ENCODE measurements around the gene KRTAP9-9.
"Not testable (repeated sequence)": the region's sequence is repeated elsewhere in the genome, so short reads cannot be mapped to it uniquely, and the experiment has no call there.

KRTAP9-9 gene

GRCh38 chr17:41265078-41265477, 9.9 kb downstream of the KRTAP9-9 start, which contains the start of gene KRTAP9-6:
TSS of gene KRTAP9-6 (plus strand) at chr17:41265378. CDS start at chr17:41265378, 0 bp downstream.
- no peak for DNase-seq (ENCODE audit: low read depth, low spot score)

- no peak for DNase-seq (ENCODE audit: low read depth, low spot score)
Observed at GRCh38 chr17:41267711-41268110, 12.5 kb downstream of the KRTAP9-9 start.

GRCh38 chr17:41271323-41271722, 16.1 kb downstream of the KRTAP9-9 start:
- not testable (repeated sequence) for DNase-seq (ENCODE audit: low read depth, low spot score)

- DNase-seq (ENCODE audit: low read depth, low spot score): no peak
Observed at GRCh38 chr17:41271858-41272257, 16.7 kb downstream of the KRTAP9-9 start.

GRCh38 chr17:41275648-41276190, 20.5 kb downstream of the KRTAP9-9 start, which contains the start of gene KRTAP9-7:
TSS of gene KRTAP9-7 (plus strand) at chr17:41275698. CDS start at chr17:41275698, 0 bp downstream.
- DNase-seq (ENCODE audit: low read depth, low spot score): not testable (repeated sequence)

GRCh38 chr17:41278176-41278955, 23.2 kb downstream of the KRTAP9-9 start:
- no peak for DNase-seq (ENCODE audit: low read depth, low spot score)

GRCh38 chr17:41284043-41284442, 28.9 kb downstream of the KRTAP9-9 start:
- no peak for DNase-seq (ENCODE audit: low read depth, low spot score)

GRCh38 chr17:41284546-41284945, 29.4 kb downstream of the KRTAP9-9 start:
- no peak for DNase-seq (ENCODE audit: low read depth, low spot score)

- no peak for DNase-seq (ENCODE audit: low read depth, low spot score)
Observed at GRCh38 chr17:41287050-41287449, 31.9 kb downstream of the KRTAP9-9 start.

- no peak for DNase-seq (ENCODE audit: low read depth, low spot score)
Observed at GRCh38 chr17:41294016-41294415, 38.8 kb downstream of the KRTAP9-9 start.

- DNase-seq (ENCODE audit: low read depth, low spot score): no peak
Observed at GRCh38 chr17:41296846-41297245, 41.7 kb downstream of the KRTAP9-9 start.

GRCh38 chr17:41298458-41299135, 43.4 kb downstream of the KRTAP9-9 start:
- DNase-seq (ENCODE audit: low read depth, low spot score): no peak

GRCh38 chr17:41301204-41301790, 46.1 kb downstream of the KRTAP9-9 start:
- DNase-seq (ENCODE audit: low read depth, low spot score): no peak

GRCh38 chr17:41301916-41302901, 47.0 kb downstream of the KRTAP9-9 start, which contains the start of gene KRTAP29-1:
TSS of gene KRTAP29-1 (minus strand) at chr17:41302851. CDS start at chr17:41302851, 0 bp downstream.
- DNase-seq (ENCODE audit: low read depth, low spot score): no peak

- no peak for DNase-seq (ENCODE audit: low read depth, low spot score)
Observed at GRCh38 chr17:41302981-41303380, 47.8 kb downstream of the KRTAP9-9 start.

GRCh38 chr17:41304091-41304490, 48.9 kb downstream of the KRTAP9-9 start:
- no peak for DNase-seq (ENCODE audit: low read depth, low spot score)
